Endothelial cell of umbilical vein (primary cell): Measurements from ENCODE around the gene CD19. TPM values are rescaled to one million over a fixed set of nuclear protein-coding genes. Genes with fewer than 3 reads are reported as not detected.

Experiments used
- BruUV-seq: library from RNA; stranded (reverse); fragments of 400-500 nt; replicated peaks from 2 replicates; lab custom pipeline; 2021; lab: Mats Ljungman, UMichigan
- CTCF ChIA-PET: fragments of 300-600, 350-600 bp; sonication (Branson Sonifier 250); formaldehyde crosslinking; loops from one replicate; lab custom pipeline; 2021; ENCODE audit warnings: antibody characterized with exemption, inconsistent platforms; lab: Charles Lee
- POLR2A ChIA-PET: fragments of 300-600, 350-600 bp; sonication (Branson Sonifier 250); formaldehyde crosslinking; loops from one replicate; lab custom pipeline; 2021; ENCODE audit warnings: antibody characterized with exemption, inconsistent platforms; lab: Charles Lee
- DNase-seq: peaks from one replicate; pipeline ENCODE4 v3.0.0-alpha.2; 2011; ENCODE audit warnings: low read depth, low spot score
- FAIRE-seq: peaks from 2 replicates; lab custom pipeline; 2011; peaks lifted over from hg19 to GRCh38; lab: Jason Lieb, UNC
- H2AFZ ChIP-seq: 2 replicates; pipeline ENCODE4 v1.6.0; 2012; ENCODE audit warnings: low read depth, low read length, control low read depth, inconsistent platforms
- H3K27ac ChIP-seq: 2 replicates; pipeline ENCODE4 v1.5.1; 2011; ENCODE audit warnings: low read depth, mild to moderate bottlenecking, control low read depth, low read length, moderate library complexity; ENCODE audit not compliant: insufficient read depth
- H3K27me3 ChIP-seq, 2 experiments: 2 replicates each; pipeline versions ENCODE4 v1.6.0 to v1.6.1; 2011; ENCODE audit warnings: low read length in 2 of 2, mixed read lengths in 1 of 2; ENCODE audit not compliant: control insufficient read depth in 2 of 2, insufficient read depth in 2 of 2
- H3K36me3 ChIP-seq, 2 experiments: 2 replicates in 1 of 2; 3 replicates in 1 of 2; pipeline ENCODE4 v1.5.1; 2011; ENCODE audit warnings: low read length in 2 of 2, mild to moderate bottlenecking in 1 of 2, moderate library complexity in 1 of 2; ENCODE audit not compliant: control insufficient read depth in 2 of 2, insufficient read depth in 2 of 2; ENCODE audit errors: extremely low read depth in 1 of 2
- H3K4me1 ChIP-seq: 3 replicates; pipeline ENCODE4 v1.5.1; 2011; ENCODE audit warnings: mild to moderate bottlenecking, low read length; ENCODE audit not compliant: control insufficient read depth, insufficient read depth; ENCODE audit errors: extremely low read depth
- H3K4me2 ChIP-seq: 2 replicates; pipeline ENCODE4 v1.6.1; 2011; ENCODE audit warnings: low read length, control low read depth, mixed read lengths; ENCODE audit not compliant: insufficient read depth
- H3K4me3 ChIP-seq, 3 experiments: fragments of 200-600 bp in 1 of 3; sonication (generic), shearing (Covaris generic) in 1 of 3; replicated peaks in 1 of 3; 2 replicates each; pipeline ENCODE4 v1.5.1; 2011 to 2016; ENCODE audit warnings: control low read depth in 3 of 3, low read length in 3 of 3, mild to moderate bottlenecking in 2 of 3, inconsistent platforms in 1 of 3, low read depth in 1 of 3, moderate library complexity in 1 of 3; ENCODE audit not compliant: insufficient read depth in 1 of 3
- H3K79me2 ChIP-seq: 2 replicates; pipeline ENCODE4 v1.6.0; 2012; ENCODE audit warnings: low read length, inconsistent platforms; ENCODE audit not compliant: control insufficient read depth, insufficient read depth
- H3K9ac ChIP-seq: replicated peaks from 2 replicates; pipeline ENCODE3; 2011; ENCODE audit warnings: low read length, control low read depth; ENCODE audit not compliant: insufficient read depth; ENCODE audit errors: extremely low read depth
- H3K9me1 ChIP-seq: replicated peaks from 3 replicates; pipeline ENCODE4 v1.6.0; 2011; ENCODE audit warnings: mild to moderate bottlenecking, low read length; ENCODE audit not compliant: control insufficient read depth, insufficient read depth; ENCODE audit errors: extremely low read depth
- H3K9me3 ChIP-seq: replicated peaks from 2 replicates; pipeline ENCODE4 v1.5.1; 2012; ENCODE audit warnings: low read length, inconsistent platforms; ENCODE audit not compliant: control insufficient read depth, insufficient read depth
- H4K20me1 ChIP-seq: replicated peaks from 2 replicates; pipeline ENCODE3; 2011; ENCODE audit warnings: mild to moderate bottlenecking, low read length; ENCODE audit not compliant: control insufficient read depth, insufficient read depth; ENCODE audit errors: extremely low read depth
- CTCF ChIP-seq, 2 donors: IDR thresholded peaks; 1 replicate in 1 of 2; 2 replicates in 1 of 2; pipeline ENCODE4 v1.5.1; 2011; ENCODE audit warnings: low read length in 2 of 2, mild to moderate bottlenecking in 2 of 2, moderate library complexity in 2 of 2, control low read depth in 1 of 2, inconsistent platforms in 1 of 2, low read depth in 1 of 2; ENCODE audit not compliant: insufficient read depth in 1 of 2; ENCODE audit errors: extremely low read depth in 1 of 2
- EZH2 ChIP-seq: IDR thresholded peaks from 2 replicates; pipeline ENCODE4 v1.6.1; 2012; ENCODE audit warnings: borderline replicate concordance, low read depth, mild to moderate bottlenecking, moderate library complexity, low read length, inconsistent platforms; ENCODE audit not compliant: severe bottlenecking
- FOS ChIP-seq: IDR thresholded peaks from 2 replicates; pipeline ENCODE4 v1.6.1; 2011; ENCODE audit warnings: mild to moderate bottlenecking, low read length, moderate library complexity, borderline replicate concordance; ENCODE audit not compliant: insufficient read depth
- GATA2 ChIP-seq: IDR thresholded peaks from 2 replicates; pipeline ENCODE4 v1.7.0; 2011; ENCODE audit warnings: low read depth, mild to moderate bottlenecking, moderate library complexity, mixed read lengths, low read length; ENCODE audit not compliant: insufficient read length, insufficient read depth
- JUN ChIP-seq: IDR thresholded peaks from 2 replicates; pipeline ENCODE4 v1.6.1; 2011; ENCODE audit warnings: borderline replicate concordance, low read depth; ENCODE audit not compliant: insufficient read length, insufficient read depth
- MAX ChIP-seq: IDR thresholded peaks from 2 replicates; pipeline ENCODE4 v1.6.1; 2011; ENCODE audit not compliant: insufficient read depth, insufficient read length
- MYC ChIP-seq: IDR thresholded peaks from one replicate; pipeline ENCODE4 v1.6.1; 2011; ENCODE audit warnings: mild to moderate bottlenecking, low read depth, low read length
- POLR2A ChIP-seq: IDR thresholded peaks from 2 replicates; pipeline ENCODE4 v1.6.1; 2012; ENCODE audit warnings: low read depth, mild to moderate bottlenecking, control low read depth, low read length
- POLR2AphosphoS5 ChIP-seq: IDR thresholded peaks from 2 replicates; pipeline ENCODE4 v1.6.1; 2012; ENCODE audit warnings: low read depth, mild to moderate bottlenecking, control low read depth, low read length, moderate library complexity; ENCODE audit not compliant: insufficient read depth
- dilution Hi-C: fragments of 300-500 bp; cut with MboI; formaldehyde crosslinking; loops from one replicate; pipeline ENCODE4 v1.15.0; 2019; ENCODE audit warnings: low sequenced_read_pairs; ENCODE audit not compliant: extremely low pct_ligation_motif_present
- intact Hi-C: fragments of 100-400 bp; cut with micrococcal nuclease; formaldehyde crosslinking; loops from one replicate; pipeline ENCODE4 v1.10.0; 2022
- polyA plus RNA-seq, 4 experiments: library from polyadenylated mRNA; depleted of rRNA in 3 of 4; stranded (reverse) in 3 of 4; unstranded in 1 of 4; fragments of >200 nt; gene quantifications; 2 replicates each; pipeline versions ENCODE4 v1.2.1 to v1.2.3, GENCODE V29; 2011 to 2012; ENCODE audit warnings: missing spikeins in 1 of 4
- total RNA-seq: library from RNA; stranded (reverse); gene quantifications from 2 replicates; pipeline ENCODE4 v1.2.3, GENCODE V29; 2021

CD19 gene
- total and polyA plus RNA-seq, 2 donors (not counting 3 experiments of a cell fraction or from before 2014, with no cell fraction given): 0.06 TPM; not detected in 1

GRCh38 chr16:28923231-28923587 lies 8.6 kb upstream of the CD19 start:
- Histone ChIP-seq H3K9me3 (no peaks in the 10 kb centered on the region), H3K9me1 (no peaks in the 10 kb centered on the region), H3K27ac (no peak overlapping the region), H3K36me3 (peaks cover 0 to 7% of the 10 kb centered on the region in 2 experiments), H4K20me1 (no peaks in the 10 kb centered on the region), H3K4me2 (no peak overlapping the region), H3K79me2 (no peaks in the 10 kb centered on the region), H3K27me3 (no peaks in the 10 kb centered on the region), H3K4me1 (no peaks in the 10 kb centered on the region), H3K4me3 (no peak overlapping the region), H3K9ac (no peak overlapping the region), H2AFZ (no peak overlapping the region)
- ChIA-PET CTCF (interaction anchor here (0.9 to 2.2 kb wide), 5 partner anchors 12 to 22 kb away, joined by 3 to 8 read pairs (median 4); no protein-coding TSS in a partner anchor), POLR2A (no interaction called here)
- BruUV-seq: no TSS peak
- FAIRE-seq: no peak
- no peak for DNase-seq
- dilution Hi-C loops: no loop called here
- TF ChIP-seq POLR2AphosphoS5 (no peak), MYC (no peak), POLR2A (no peak), JUN (no peak), FOS (no peak), EZH2 (no peak), CTCF (IDR thresholded peaks at IDR 0.05; ENCODE audit: extremely low read depth in 1 of 2, insufficient read depth in 1 of 2, low read depth in 1 of 2, low read length in 2 of 2) (no peak), GATA2 (no peak), MAX (no peak)
- intact Hi-C loops: no loop called here
